ENCODE results near the gene IL3RA. TPM values are rescaled to one million over a fixed set of nuclear protein-coding genes. Genes with fewer than 3 reads are reported as not detected.
"Not testable (repeated sequence)": the region's sequence is repeated elsewhere in the genome, so short reads cannot be mapped to it uniquely, and the experiment has no call there.

The IL3RA gene
- total and polyA plus RNA-seq, 3 donors from 2014 or later: 3.4 to 5.5 (median 4.6) TPM

DNA sequence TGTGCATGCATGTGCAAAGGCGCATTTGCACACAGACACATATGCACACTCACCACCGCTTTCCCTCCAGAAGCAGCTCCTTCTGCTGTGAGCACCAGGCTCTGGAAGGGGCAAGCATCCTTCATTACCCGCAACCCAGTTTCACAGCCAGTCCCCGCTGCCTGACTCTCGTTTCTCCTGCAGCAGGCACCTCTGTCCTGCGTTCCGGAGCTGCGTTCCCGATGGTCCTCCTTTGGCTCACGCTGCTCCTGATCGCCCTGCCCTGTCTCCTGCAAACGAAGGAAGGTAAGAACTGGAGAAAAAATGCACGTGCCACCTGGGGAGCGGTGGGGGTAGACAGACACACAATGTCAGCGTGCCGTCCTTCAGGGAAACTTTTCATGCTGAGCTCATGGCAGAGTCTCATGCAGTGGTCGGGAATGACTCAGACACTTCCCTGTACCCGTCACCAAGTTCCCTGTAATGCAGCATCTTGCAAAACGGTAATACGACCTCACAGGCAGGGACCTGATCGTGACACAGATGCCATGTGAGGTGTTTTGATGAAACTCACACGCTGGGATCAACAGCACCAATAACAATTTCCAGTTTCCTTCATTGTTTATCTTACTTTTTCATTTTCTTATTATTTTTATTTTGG is 5.1 kb downstream of the IL3RA start:
- Histone ChIP-seq H3K27me3 (no peaks in the 10 kb centered on the region), H3K4me3 (no peak overlapping the region), H3K9me3 (no peaks in the 10 kb centered on the region), H3K27ac (no peak overlapping the region), H3K36me3 (ENCODE audit: low read depth, missing control alignments) (no peaks in the 10 kb centered on the region), H3K4me1 (no peaks in the 10 kb centered on the region)
- 80 to 85% methylated on average over 22 of the region's 22 CpGs for WGBS, 2 donors
- no peak for DNase-seq
- TF ChIP-seq CTCF (IDR thresholded peaks at IDR 0.05): no peak
- TF ChIP-seq POLR2A (IDR thresholded peaks at IDR 0.05): no peak
- intact Hi-C loops (cut with DNase I; ENCODE audit: low total_unique reads): no loop called here

GRCh38 chrX:1349606-1350005 is 13.0 kb downstream of the IL3RA start:
- WGBS, 2 donors: 94 to 96% methylated on average over 15 of the region's 15 CpGs
- H3K36me3 ChIP-seq (ENCODE audit: low read depth, missing control alignments); DNase-seq; H3K4me1 ChIP-seq; H3K27me3 ChIP-seq; H3K4me3 ChIP-seq; H3K9me3 ChIP-seq; intact Hi-C loops (cut with DNase I; ENCODE audit: low total_unique reads); H3K27ac ChIP-seq: not testable (repeated sequence)

DNA sequence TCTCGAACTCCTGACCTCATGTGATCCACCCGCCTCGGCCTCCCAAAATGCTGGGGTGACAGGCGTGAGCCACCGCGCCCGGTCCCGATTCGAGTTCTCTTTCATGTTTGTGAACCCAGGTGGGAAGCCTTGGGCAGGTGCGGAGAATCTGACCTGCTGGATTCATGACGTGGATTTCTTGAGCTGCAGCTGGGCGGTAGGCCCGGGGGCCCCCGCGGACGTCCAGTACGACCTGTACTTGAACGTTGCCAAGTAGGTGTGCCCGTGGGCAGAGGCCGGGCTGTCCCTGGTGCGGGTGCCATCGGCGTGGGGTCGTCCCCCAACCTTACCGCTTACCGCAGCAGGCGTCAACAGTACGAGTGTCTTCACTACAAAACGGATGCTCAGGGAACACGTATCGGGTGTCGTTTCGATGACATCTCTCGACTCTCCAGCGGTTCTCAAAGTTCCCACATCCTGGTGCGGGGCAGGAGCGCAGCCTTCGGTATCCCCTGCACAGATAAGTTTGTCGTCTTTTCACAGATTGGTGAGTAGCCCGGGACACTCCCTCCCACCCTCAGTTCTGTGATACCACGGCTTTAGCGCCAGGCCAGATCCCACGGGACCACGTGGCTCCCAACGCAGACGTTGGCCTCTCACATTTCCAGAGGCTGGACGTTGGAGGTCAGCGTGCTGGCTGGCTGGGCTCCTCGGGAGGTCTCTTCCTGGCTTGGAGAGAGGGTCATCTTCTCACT is 15.6 kb downstream of the IL3RA start:
- no peak for DNase-seq
- intact Hi-C loops (cut with DNase I; ENCODE audit: low total_unique reads): no loop called here

GRCh38 chrX:1354036-1355019 is 17.7 kb downstream of the IL3RA start:
- Histone ChIP-seq H3K4me3 (no peak overlapping the region), H3K9me3 (no peaks in the 10 kb centered on the region), H3K27ac (no peak overlapping the region), H3K27me3 (no peaks in the 10 kb centered on the region), H3K36me3 (ENCODE audit: low read depth, missing control alignments) (no peaks in the 10 kb centered on the region), H3K4me1 (no peaks in the 10 kb centered on the region)
- DNase-seq: no peak
- TF ChIP-seq POLR2A (IDR thresholded peaks at IDR 0.05) (no peak), CTCF (IDR thresholded peaks at IDR 0.05) (no peak)
- intact Hi-C loops (cut with DNase I; ENCODE audit: low total_unique reads): no loop called here
- WGBS, 2 donors: 77 to 84% methylated on average over 8 to 11 of the region's 11 CpGs

More for the DNA sequence above, 15.6 kb downstream of the IL3RA start:
- Histone ChIP-seq H3K27me3 (no peaks in the 10 kb centered on the region), H3K4me1 (no peaks in the 10 kb centered on the region), H3K4me3 (no peak overlapping the region), H3K36me3 (ENCODE audit: low read depth, missing control alignments) (no peaks in the 10 kb centered on the region), H3K9me3 (no peaks in the 10 kb centered on the region), H3K27ac (no peak overlapping the region)
- TF ChIP-seq POLR2A (IDR thresholded peaks at IDR 0.05) (no peak), CTCF (IDR thresholded peaks at IDR 0.05) (no peak)
- WGBS, 2 donors: 63 to 75% methylated on average over 21 to 49 of the region's 49 CpGs
